Measurements from ENCODE around the gene PPP1R16B.

The PPP1R16B gene

DNA sequence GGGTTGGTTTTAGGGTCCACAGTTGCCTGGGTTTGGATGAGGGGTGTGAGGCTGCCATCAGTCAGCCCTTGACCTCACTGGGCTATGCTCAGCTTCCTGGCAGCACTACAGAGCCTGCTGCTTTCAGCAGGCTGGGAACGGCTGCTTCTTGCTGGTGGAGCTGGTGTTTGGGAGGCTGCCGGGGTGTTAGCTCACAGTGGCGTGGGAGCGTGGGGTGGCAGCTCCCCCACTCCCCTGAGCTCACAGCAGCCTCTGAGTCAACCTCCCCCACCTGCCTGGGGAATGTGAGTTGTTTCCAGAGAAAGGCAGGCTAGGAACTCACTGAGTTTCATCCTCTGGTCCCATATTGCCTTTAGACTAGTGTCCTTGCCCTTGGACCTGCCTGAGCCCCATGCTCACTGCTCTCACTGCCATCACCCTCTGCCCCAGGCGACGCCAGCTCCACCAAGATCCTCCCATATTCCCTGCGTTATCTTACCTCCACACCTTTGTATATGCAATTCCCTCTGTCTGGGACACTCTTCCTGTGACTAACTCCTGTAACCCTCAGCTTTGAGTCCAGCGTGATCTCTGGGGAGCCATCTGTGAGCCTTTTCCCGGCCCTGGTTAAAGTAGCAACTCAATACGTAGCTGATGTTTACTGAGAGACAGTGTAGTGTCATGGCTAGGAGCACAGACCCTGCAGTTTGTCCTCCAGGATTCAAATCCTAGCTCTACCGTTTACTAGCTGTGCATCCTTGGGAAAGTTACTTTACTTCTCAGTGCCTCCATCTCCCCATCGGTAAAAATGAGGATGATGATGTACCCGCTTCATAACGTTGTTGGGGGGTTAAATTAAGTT is 34.8 kb downstream of the PPP1R16B start:
- Histone ChIP-seq H3K36me3 (ENCODE audit: insufficient read depth, insufficient read length, low read length) (peaks cover 3% of the 10 kb centered on the region), H3K27me3 (ENCODE audit: insufficient read depth, insufficient read length) (no peaks in the 10 kb centered on the region), H3K9me3 (ENCODE audit: insufficient read depth, low read length) (no peaks in the 10 kb centered on the region), H3K9ac (ENCODE audit: insufficient read length, low read depth) (no peak overlapping the region), H3K4me1 (ENCODE audit: insufficient read depth, insufficient read length) (peaks cover 6% of the 10 kb centered on the region), H3K4me3 (ENCODE audit: insufficient read length, low read depth) (no peak overlapping the region)
- DNase-seq (ENCODE audit: low read depth, low spot score): no peak
- TF ChIP-seq ZNF274 (IDR thresholded peaks at IDR 0.05; ENCODE audit: low read depth, low read length) (no peak), YY1 (IDR thresholded peaks at IDR 0.05; ENCODE audit: insufficient read depth, insufficient read length) (no peak), SUZ12 (IDR thresholded peaks at IDR 0.05; ENCODE audit: extremely low read depth, insufficient read depth, insufficient read length) (no peak)

DNA sequence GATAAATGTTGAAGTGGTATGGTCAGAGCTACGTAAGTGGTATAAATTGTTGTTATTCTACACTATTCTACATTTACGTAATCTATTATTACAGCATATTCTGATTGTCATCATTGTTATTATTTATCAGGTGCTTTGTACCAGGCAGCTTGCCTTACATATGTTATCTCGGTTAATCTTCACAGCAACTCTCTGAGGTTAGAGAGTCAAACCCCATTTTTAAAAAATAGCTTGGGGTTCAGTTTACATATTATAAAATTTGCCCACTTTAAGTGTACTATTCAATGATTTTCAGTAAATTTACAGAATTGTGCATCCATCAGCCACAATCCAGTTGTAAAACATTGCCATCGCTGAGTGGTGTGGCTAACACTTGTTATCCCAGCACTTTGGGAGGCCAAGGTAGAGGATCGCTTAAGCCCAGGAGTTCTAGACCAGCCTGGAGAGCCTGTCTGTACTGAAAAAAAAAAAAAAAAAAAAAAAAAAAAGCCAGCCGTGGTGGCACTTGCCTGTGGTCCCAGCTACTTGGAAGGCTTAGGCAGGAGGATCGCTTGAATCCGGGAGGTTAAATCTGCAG is 35.5 kb downstream of the PPP1R16B start:
- H3K9ac ChIP-seq (ENCODE audit: insufficient read length, low read depth): no peak overlapping the region
- H3K4me3 ChIP-seq (ENCODE audit: insufficient read length, low read depth): no peak overlapping the region
- no peaks in the 10 kb centered on the region for H3K9me3 ChIP-seq (ENCODE audit: insufficient read depth, low read length)
- TF ChIP-seq ZNF274 (IDR thresholded peaks at IDR 0.05; ENCODE audit: low read depth, low read length): no peak
- TF ChIP-seq YY1 (IDR thresholded peaks at IDR 0.05; ENCODE audit: insufficient read depth, insufficient read length): no peak
- H3K4me1 ChIP-seq (ENCODE audit: insufficient read depth, insufficient read length): peaks cover 6% of the 10 kb centered on the region
- H3K36me3 ChIP-seq (ENCODE audit: insufficient read depth, insufficient read length, low read length): peaks cover 2% of the 10 kb centered on the region
- no peak for DNase-seq (ENCODE audit: low read depth, low spot score)
- no peaks in the 10 kb centered on the region for H3K27me3 ChIP-seq (ENCODE audit: insufficient read depth, insufficient read length)

DNA sequence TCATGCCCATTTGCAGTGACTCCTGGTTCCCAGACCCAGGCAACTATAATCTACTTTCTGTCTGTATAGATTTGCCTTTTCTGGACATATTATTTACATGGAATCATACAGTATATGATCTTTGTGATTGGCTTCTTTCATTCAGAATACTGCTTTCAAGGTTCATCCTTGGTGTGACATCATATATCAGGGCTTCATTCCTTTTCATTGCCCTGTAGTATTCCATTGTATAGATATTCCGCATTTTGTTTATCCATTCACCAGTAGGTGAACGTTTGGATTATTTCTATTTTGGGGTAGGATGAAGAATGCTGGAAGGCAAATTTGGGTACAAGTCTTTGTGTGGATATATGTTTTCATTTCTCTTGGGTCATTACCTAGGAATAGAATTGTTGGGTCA is 36.1 kb downstream of the PPP1R16B start:
- no peak for DNase-seq (ENCODE audit: low read depth, low spot score)
- Histone ChIP-seq H3K27me3 (ENCODE audit: insufficient read depth, insufficient read length) (no peaks in the 10 kb centered on the region), H3K4me1 (ENCODE audit: insufficient read depth, insufficient read length) (peaks cover 6% of the 10 kb centered on the region), H3K36me3 (ENCODE audit: insufficient read depth, insufficient read length, low read length) (no peaks in the 10 kb centered on the region), H3K9ac (ENCODE audit: insufficient read length, low read depth) (no peak overlapping the region), H3K4me3 (ENCODE audit: insufficient read length, low read depth) (no peak overlapping the region), H3K9me3 (ENCODE audit: insufficient read depth, low read length) (no peaks in the 10 kb centered on the region)
- TF ChIP-seq YY1 (IDR thresholded peaks at IDR 0.05; ENCODE audit: insufficient read depth, insufficient read length) (no peak), ZNF274 (IDR thresholded peaks at IDR 0.05; ENCODE audit: low read depth, low read length) (no peak), SUZ12 (IDR thresholded peaks at IDR 0.05; ENCODE audit: extremely low read depth, insufficient read depth, insufficient read length) (no peak)

DNA sequence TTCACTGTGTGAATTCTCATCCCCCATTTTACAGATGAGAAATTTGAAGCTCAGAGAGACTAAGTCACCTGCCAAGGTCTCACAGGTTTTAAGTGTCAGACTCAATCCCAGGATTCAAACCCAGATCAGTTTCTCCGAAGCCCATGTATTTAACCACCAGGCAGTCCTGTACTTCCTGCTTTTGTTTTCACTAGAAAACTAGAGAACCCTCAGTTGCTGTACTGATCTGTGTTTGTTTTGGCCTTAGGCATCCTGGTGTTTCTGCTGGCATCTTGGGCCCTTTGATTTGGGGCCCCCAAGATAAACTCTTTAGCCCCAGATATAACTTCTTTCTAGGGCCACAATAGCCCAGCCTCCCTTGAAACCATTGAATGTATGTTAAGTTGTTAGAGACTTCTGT is 36.5 kb downstream of the PPP1R16B start:
- DNase-seq (ENCODE audit: low read depth, low spot score): no peak
- Histone ChIP-seq H3K4me3 (ENCODE audit: insufficient read length, low read depth) (no peak overlapping the region), H3K9ac (ENCODE audit: insufficient read length, low read depth) (no peak overlapping the region), H3K36me3 (ENCODE audit: insufficient read depth, insufficient read length, low read length) (no peaks in the 10 kb centered on the region), H3K4me1 (ENCODE audit: insufficient read depth, insufficient read length) (peaks cover 6% of the 10 kb centered on the region), H3K9me3 (ENCODE audit: insufficient read depth, low read length) (no peaks in the 10 kb centered on the region), H3K27me3 (ENCODE audit: insufficient read depth, insufficient read length) (no peaks in the 10 kb centered on the region)
- no peak for TF ChIP-seq ZNF274 (IDR thresholded peaks at IDR 0.05; ENCODE audit: low read depth, low read length)
- no peak for TF ChIP-seq SUZ12 (IDR thresholded peaks at IDR 0.05; ENCODE audit: extremely low read depth, insufficient read depth, insufficient read length)
- no peak for TF ChIP-seq YY1 (IDR thresholded peaks at IDR 0.05; ENCODE audit: insufficient read depth, insufficient read length)

DNA sequence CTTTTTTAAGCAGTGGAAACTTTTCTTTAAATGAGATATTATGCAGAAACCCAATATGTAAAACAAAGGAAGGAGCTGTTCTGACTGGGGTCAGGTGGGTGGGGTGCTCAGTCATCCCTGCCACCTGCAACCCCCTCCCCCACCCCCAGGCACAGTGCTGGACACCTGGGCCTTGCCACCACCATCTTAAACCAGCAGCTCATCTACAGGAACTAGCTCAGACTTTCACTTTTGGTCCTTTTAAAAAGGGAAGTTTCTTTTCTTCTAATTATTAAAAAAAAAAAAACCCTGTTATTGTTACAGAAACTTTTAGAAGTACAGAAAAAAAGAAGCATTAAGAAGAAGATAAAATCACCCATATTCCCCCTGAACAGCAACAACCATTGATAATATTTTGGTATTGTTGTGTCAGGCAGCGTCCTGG is 37.1 kb downstream of the PPP1R16B start:
- Histone ChIP-seq H3K4me1 (ENCODE audit: insufficient read depth, insufficient read length) (peaks cover 6% of the 10 kb centered on the region), H3K9ac (ENCODE audit: insufficient read length, low read depth) (no peak overlapping the region), H3K9me3 (ENCODE audit: insufficient read depth, low read length) (no peaks in the 10 kb centered on the region), H3K4me3 (ENCODE audit: insufficient read length, low read depth) (no peak overlapping the region), H3K27me3 (ENCODE audit: insufficient read depth, insufficient read length) (no peaks in the 10 kb centered on the region), H3K36me3 (ENCODE audit: insufficient read depth, insufficient read length, low read length) (no peaks in the 10 kb centered on the region)
- TF ChIP-seq YY1 (IDR thresholded peaks at IDR 0.05; ENCODE audit: insufficient read depth, insufficient read length) (no peak), ZNF274 (IDR thresholded peaks at IDR 0.05; ENCODE audit: low read depth, low read length) (no peak), SUZ12 (IDR thresholded peaks at IDR 0.05; ENCODE audit: extremely low read depth, insufficient read depth, insufficient read length) (no peak)
- no peak for DNase-seq (ENCODE audit: low read depth, low spot score)

DNA sequence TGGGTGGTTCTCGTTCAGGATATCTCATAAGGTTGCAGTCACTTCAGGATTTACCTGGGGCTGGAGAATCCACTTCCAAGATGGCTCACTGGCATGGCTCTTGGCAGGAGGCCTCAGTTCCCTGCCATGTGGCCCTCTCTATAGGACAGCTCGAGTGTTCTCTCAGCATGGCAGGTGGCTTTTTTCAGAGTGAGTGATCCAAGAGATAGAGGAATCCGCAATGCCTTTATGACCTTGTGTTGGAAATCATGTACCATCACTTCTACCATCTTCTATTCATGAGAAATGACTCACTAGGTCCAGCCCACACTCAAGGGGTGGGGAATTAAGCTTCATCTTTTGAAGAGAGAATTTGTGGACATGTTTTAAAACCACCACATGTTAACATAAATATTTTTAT is 37.8 kb downstream of the PPP1R16B start:
- Histone ChIP-seq H3K36me3 (ENCODE audit: insufficient read depth, insufficient read length, low read length) (no peaks in the 10 kb centered on the region), H3K9ac (ENCODE audit: insufficient read length, low read depth) (no peak overlapping the region), H3K4me3 (ENCODE audit: insufficient read length, low read depth) (no peak overlapping the region), H3K27me3 (ENCODE audit: insufficient read depth, insufficient read length) (no peaks in the 10 kb centered on the region), H3K9me3 (ENCODE audit: insufficient read depth, low read length) (no peaks in the 10 kb centered on the region), H3K4me1 (ENCODE audit: insufficient read depth, insufficient read length) (peaks cover 6% of the 10 kb centered on the region)
- DNase-seq (ENCODE audit: low read depth, low spot score): no peak
- no peak for TF ChIP-seq ZNF274 (IDR thresholded peaks at IDR 0.05; ENCODE audit: low read depth, low read length)
- no peak for TF ChIP-seq YY1 (IDR thresholded peaks at IDR 0.05; ENCODE audit: insufficient read depth, insufficient read length)
- TF ChIP-seq SUZ12 (IDR thresholded peaks at IDR 0.05; ENCODE audit: extremely low read depth, insufficient read depth, insufficient read length): no peak

DNA sequence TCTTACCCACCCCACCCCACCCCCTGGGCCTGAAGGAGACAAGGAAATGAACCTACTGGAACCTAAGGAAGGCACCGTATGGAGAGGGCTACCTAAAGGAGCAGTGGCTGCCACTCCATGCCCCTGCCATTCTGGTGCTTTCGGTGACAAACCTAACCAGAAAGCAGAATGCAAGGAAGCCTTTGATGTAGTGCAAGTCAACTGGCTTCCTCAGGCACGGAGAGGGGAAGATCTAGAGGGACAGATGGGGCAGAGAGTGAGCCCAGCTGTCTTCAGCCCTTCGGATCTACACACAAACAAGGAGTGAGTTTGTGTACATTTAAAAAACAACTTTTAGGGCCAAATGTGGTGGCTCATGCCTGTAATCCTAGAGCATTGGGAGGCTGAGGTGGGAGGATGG is 39.5 kb downstream of the PPP1R16B start:
- no peak overlapping the region for H3K4me3 ChIP-seq (ENCODE audit: insufficient read length, low read depth)
- no peak overlapping the region for H3K9ac ChIP-seq (ENCODE audit: insufficient read length, low read depth)
- H3K4me1 ChIP-seq (ENCODE audit: insufficient read depth, insufficient read length): peaks cover 5% of the 10 kb centered on the region
- no peaks in the 10 kb centered on the region for H3K27me3 ChIP-seq (ENCODE audit: insufficient read depth, insufficient read length)
- H3K36me3 ChIP-seq (ENCODE audit: insufficient read depth, insufficient read length, low read length): no peaks in the 10 kb centered on the region
- H3K9me3 ChIP-seq (ENCODE audit: insufficient read depth, low read length): no peaks in the 10 kb centered on the region
- TF ChIP-seq SUZ12 (IDR thresholded peaks at IDR 0.05; ENCODE audit: extremely low read depth, insufficient read depth, insufficient read length) (no peak), YY1 (IDR thresholded peaks at IDR 0.05; ENCODE audit: insufficient read depth, insufficient read length) (no peak), ZNF274 (IDR thresholded peaks at IDR 0.05; ENCODE audit: low read depth, low read length) (no peak)
- no peak for DNase-seq (ENCODE audit: low read depth, low spot score)

Data from NT2/D1 (cell line).